ENCODE results near the gene PNN. TPM values are rescaled to one million over a fixed set of nuclear protein-coding genes. Genes with fewer than 3 reads are reported as not detected.

Gene PNN
- total and polyA plus RNA-seq, 2 donors (not counting 3 experiments of a cell fraction or from before 2014, with no cell fraction given): 27.3 to 79.4 TPM

- dilution Hi-C loops (cut with MboI; ENCODE audit: extremely low pct_ligation_motif_present, low sequenced_read_pairs): no loop called here
- Histone ChIP-seq H2AFZ (ENCODE audit: low read depth, low read length) (no peak overlapping the region), H3K9me3 (replicated peaks; ENCODE audit: control insufficient read depth, insufficient read depth, low read length) (no peaks in the 10 kb centered on the region), H3K4me3 (replicated peaks in 1 of 3; ENCODE audit: insufficient read depth in 1 of 3, low read depth in 1 of 3, low read length in 3 of 3) (no peak overlapping the region), H3K36me3 (ENCODE audit: control insufficient read depth in 2 of 2, extremely low read depth in 1 of 2, insufficient read depth in 2 of 2, low read length in 2 of 2) (peaks cover 5 to 6% of the 10 kb centered on the region in 2 experiments), H3K79me2 (ENCODE audit: control insufficient read depth, insufficient read depth, low read length) (no peaks in the 10 kb centered on the region), H3K9me1 (replicated peaks; ENCODE audit: control insufficient read depth, extremely low read depth, insufficient read depth, low read length) (no peaks in the 10 kb centered on the region), H3K4me1 (ENCODE audit: control insufficient read depth, extremely low read depth, insufficient read depth, low read length) (no peaks in the 10 kb centered on the region), H4K20me1 (replicated peaks; ENCODE audit: control insufficient read depth, extremely low read depth, insufficient read depth, low read length) (no peaks in the 10 kb centered on the region), H3K9ac (replicated peaks; ENCODE audit: extremely low read depth, insufficient read depth, low read length) (no peak overlapping the region), H3K27ac (ENCODE audit: insufficient read depth, low read depth, low read length) (no peak overlapping the region), H3K27me3 (ENCODE audit: control insufficient read depth in 2 of 2, insufficient read depth in 2 of 2, low read length in 2 of 2) (no peaks in the 10 kb centered on the region), H3K4me2 (ENCODE audit: insufficient read depth, low read length) (no peak overlapping the region)
- POLR2A ChIA-PET: no interaction called here
- FAIRE-seq (no peak), DNase-seq (ENCODE audit: low read depth, low spot score) (no peak)
- intact Hi-C loops (cut with micrococcal nuclease): no loop called here
- no peak for TF ChIP-seq POLR2A (IDR thresholded peaks at IDR 0.05; ENCODE audit: low read depth, low read length)
- no peak for TF ChIP-seq MYC (IDR thresholded peaks at IDR 0.05; ENCODE audit: low read depth, low read length)
- no peak for TF ChIP-seq FOS (IDR thresholded peaks at IDR 0.05; ENCODE audit: borderline replicate concordance, insufficient read depth, low read length)
- TF ChIP-seq POLR2AphosphoS5 (IDR thresholded peaks at IDR 0.05; ENCODE audit: insufficient read depth, low read depth, low read length): no peak
- TF ChIP-seq CTCF (IDR thresholded peaks at IDR 0.05; ENCODE audit: extremely low read depth in 1 of 2, insufficient read depth in 1 of 2, low read depth in 1 of 2, low read length in 2 of 2): no peak
- CTCF ChIA-PET: no interaction called here
- no TSS peak for BruUV-seq (replicated peaks)
These were observed 29.6 kb upstream of the PNN start for GRCh38 chr14:39145266-39145966.
